IMR-90 (cell line): Measurements from ENCODE around the gene CMTM8. TPM values are rescaled to one million over a fixed set of nuclear protein-coding genes. Genes with fewer than 3 reads are reported as not detected.

Experiments used
- ATAC-seq: fragments of 200-7000 bp; cut with Tn5 transposase; 2 replicates; pipeline ENCODE4 v1.9.1; 2020; ENCODE audit warnings: low read depth, mild to moderate bottlenecking, moderate library complexity
- BruUV-seq: library from RNA; stranded (reverse); fragments of 400-500 nt; replicated peaks from 2 replicates; lab custom pipeline; 2021; lab: Mats Ljungman, UMichigan
- CTCF ChIA-PET: fragments of 300-600 bp; formaldehyde crosslinking; extraction: SDS; loops from one replicate; lab custom pipeline; 2021; ENCODE audit warnings: antibody characterized with exemption; lab: Yijun Ruan, JAX
- POLR2A ChIA-PET: fragments of 300-600 bp; sonication (Branson Sonifier 250); formaldehyde crosslinking; loops from one replicate; lab custom pipeline; 2022; ENCODE audit warnings: antibody characterized with exemption; ENCODE audit not compliant: unreplicated experiment; lab: Charles Lee
- DNase-seq: peaks from one replicate; pipeline ENCODE4 v3.0.0; 2013
- H2AFZ ChIP-seq: replicated peaks from 2 replicates; pipeline ENCODE3; 2013; ENCODE audit warnings: low read length, mild to moderate bottlenecking; ENCODE audit not compliant: poor library complexity
- H2AK5ac ChIP-seq: 2 replicates; pipeline ENCODE4 v1.6.1; 2013; ENCODE audit warnings: low read depth, low read length, inconsistent platforms
- H2AK9ac ChIP-seq: replicated peaks from 2 replicates; pipeline ENCODE3; 2013; ENCODE audit warnings: mild to moderate bottlenecking, low read depth, low read length, moderate library complexity; ENCODE audit not compliant: poor library complexity
- H2BK120ac ChIP-seq: 2 replicates; pipeline ENCODE4 v1.6.1; 2013; ENCODE audit warnings: low read depth, low read length, inconsistent platforms
- H2BK15ac ChIP-seq: 3 replicates; pipeline ENCODE4 v1.6.1; 2013; ENCODE audit warnings: low read depth, low read length, inconsistent platforms
- H2BK20ac ChIP-seq: 2 replicates; pipeline ENCODE4 v1.6.1; 2013; ENCODE audit warnings: low read depth, mild to moderate bottlenecking, inconsistent platforms, low read length, moderate library complexity
- H2BK5ac ChIP-seq: 2 replicates; pipeline ENCODE4 v1.6.1; 2013; ENCODE audit warnings: mild to moderate bottlenecking, low read depth, low read length, inconsistent platforms; ENCODE audit not compliant: poor library complexity, severe bottlenecking
- H3K14ac ChIP-seq: replicated peaks from 2 replicates; pipeline ENCODE4 v1.6.1; 2013; ENCODE audit warnings: low read depth, low read length, inconsistent platforms
- H3K18ac ChIP-seq: 2 replicates; pipeline ENCODE4 v1.6.1; 2013; ENCODE audit warnings: low read depth, low read length, control low read depth
- H3K23ac ChIP-seq: 2 replicates; pipeline ENCODE4 v1.6.1; 2013; ENCODE audit warnings: low read depth, low read length, inconsistent platforms
- H3K27ac ChIP-seq: 2 replicates; pipeline ENCODE4 v1.5.1; 2013; ENCODE audit warnings: mild to moderate bottlenecking, control low read depth, low read length; ENCODE audit not compliant: insufficient read depth
- H3K27me3 ChIP-seq: 2 replicates; pipeline ENCODE4 v1.6.1; 2013; ENCODE audit warnings: low read length; ENCODE audit not compliant: control insufficient read depth, insufficient read depth
- H3K36me3 ChIP-seq: 2 replicates; pipeline ENCODE4 v1.6.1; 2013; ENCODE audit warnings: low read length, mixed read lengths; ENCODE audit not compliant: control insufficient read depth, insufficient read depth
- H3K4ac ChIP-seq: 2 replicates; pipeline ENCODE4 v1.6.1; 2013; ENCODE audit warnings: low read depth, low read length, inconsistent platforms
- H3K4me1 ChIP-seq: 2 replicates; pipeline ENCODE4 v1.6.1; 2013; ENCODE audit warnings: low read length, mixed read lengths; ENCODE audit not compliant: control insufficient read depth, insufficient read depth
- H3K4me2 ChIP-seq: 2 replicates; pipeline ENCODE4 v1.6.1; 2013; ENCODE audit warnings: low read depth, mild to moderate bottlenecking, control low read depth, low read length, moderate library complexity
- H3K4me3 ChIP-seq: 2 replicates; pipeline ENCODE4 v1.5.1; 2013; ENCODE audit warnings: low read depth, mild to moderate bottlenecking, control low read depth, low read length, moderate library complexity; ENCODE audit not compliant: insufficient read depth
- H3K56ac ChIP-seq: 2 replicates; pipeline ENCODE4 v1.6.1; 2013; ENCODE audit warnings: low read length, inconsistent platforms; ENCODE audit not compliant: insufficient read depth; ENCODE audit errors: extremely low read depth
- H3K79me1 ChIP-seq, 2 experiments: 2 replicates each; pipeline ENCODE4 v1.6.1; 2013; ENCODE audit warnings: low read length in 2 of 2, inconsistent platforms in 1 of 2, low read depth in 1 of 2
- H3K9ac ChIP-seq: 2 replicates; pipeline ENCODE4 v1.6.1; 2013; ENCODE audit warnings: low read depth, low read length, control low read depth
- H3K9me1 ChIP-seq: 2 replicates; pipeline ENCODE4 v1.6.1; 2013; ENCODE audit warnings: low read length, inconsistent platforms; ENCODE audit not compliant: insufficient read depth
- H3K9me3 ChIP-seq: 2 replicates; pipeline ENCODE4 v1.6.1; 2013; ENCODE audit warnings: low read length; ENCODE audit not compliant: control insufficient read depth, insufficient read depth
- H4K20me1 ChIP-seq: 2 replicates; pipeline ENCODE4 v1.6.1; 2013; ENCODE audit warnings: low read length, inconsistent platforms; ENCODE audit not compliant: insufficient read depth
- H4K5ac ChIP-seq: 2 replicates; pipeline ENCODE4 v1.6.1; 2013; ENCODE audit warnings: mild to moderate bottlenecking, low read depth, low read length, control low read depth
- H4K8ac ChIP-seq, 2 experiments: 2 replicates each; pipeline ENCODE4 v1.6.1; 2013; ENCODE audit warnings: low read depth in 2 of 2, low read length in 2 of 2, control low read depth in 1 of 2, inconsistent platforms in 1 of 2
- H4K91ac ChIP-seq: 2 replicates; pipeline ENCODE4 v1.6.1; 2013; ENCODE audit warnings: low read depth, low read length, inconsistent platforms; ENCODE audit not compliant: insufficient read depth
- FOS ChIP-seq: fragments of 150-350 bp; IDR thresholded peaks from 2 replicates; pipeline ENCODE4 v1.6.1; 2016; ENCODE audit warnings: low read depth, low read length
- MAFK ChIP-seq: IDR thresholded peaks from 2 replicates; pipeline ENCODE4 v1.6.1; 2012; ENCODE audit warnings: low read depth, low read length, improper control_type of control experiment
- MAZ ChIP-seq: IDR thresholded peaks from 2 replicates; pipeline ENCODE4 v1.6.1; 2012; ENCODE audit warnings: low read depth, mild to moderate bottlenecking, low read length, improper control_type of control experiment, moderate library complexity, borderline replicate concordance
- RAD21 ChIP-seq: IDR thresholded peaks from 2 replicates; pipeline ENCODE4 v1.6.1; 2012; ENCODE audit warnings: low read length, improper control_type of control experiment
- RFX5 ChIP-seq: IDR thresholded peaks from 2 replicates; pipeline ENCODE4 v1.8.0; 2012; ENCODE audit warnings: low read depth, mild to moderate bottlenecking, low read length, moderate library complexity
- USF2 ChIP-seq: fragments of 150-350 bp; IDR thresholded peaks from 2 replicates; pipeline ENCODE4 v1.6.1; 2017; ENCODE audit warnings: mild to moderate bottlenecking, antibody characterized with exemption, low read length, low read depth
- WGBS, 2 experiments: methylation state at CpG; one replicate each; pipeline versions ENCODE4 v1.1.5 to v1.1.7; 2013; ENCODE audit warnings: missing lambda C conversion rate in 2 of 2; ENCODE audit not compliant: insufficient read length in 1 of 2; ENCODE audit errors: extremely low coverage in 2 of 2; 5-methylcytosine and 5-hydroxymethylcytosine counted together
- dilution Hi-C: fragments of 300-500 bp; cut with HindIII; formaldehyde crosslinking; loops from one replicate; pipeline ENCODE4 v1.14.3; 2018; ENCODE audit warnings: low sequenced_read_pairs; ENCODE audit not compliant: unreplicated experiment
- in situ Hi-C: fragments of 300-500 bp; cut with MboI; formaldehyde crosslinking; loops from 3 replicates; pipeline ENCODE4 v1.14.3; 2019; ENCODE audit warnings: low sequenced_read_pairs, inconsistent platforms, mixed read lengths
- intact Hi-C: fragments of 100-400 bp; cut with micrococcal nuclease; formaldehyde crosslinking; loops from 2 replicates; pipeline ENCODE4 v1.10.0; 2022
- polyA plus RNA-seq, 3 experiments: library from polyadenylated mRNA; depleted of rRNA; stranded (reverse); fragments of >200 nt; gene quantifications; 2 replicates each; pipeline ENCODE4 v1.2.3, GENCODE V29; 2012; ENCODE audit warnings: low replicate concordance in 1 of 3
- total RNA-seq: library from RNA; depleted of rRNA; stranded (reverse); fragments of >200 nt; gene quantifications from 2 replicates; pipeline ENCODE4 v1.2.3, GENCODE V29; 2012
- TF ChIP-seq, protein P1 (sequence below): fragments of 150-350 bp; IDR thresholded peaks from 2 replicates; pipeline ENCODE4 v1.6.1; 2016; ENCODE audit warnings: low read depth, mild to moderate bottlenecking, low read length, moderate library complexity, borderline replicate concordance

The CMTM8 gene
- total and polyA plus RNA-seq, 2 of the 4 experiments (the other 2 are of a cell fraction), result 0.15 TPM; not detected in 1

DNA sequence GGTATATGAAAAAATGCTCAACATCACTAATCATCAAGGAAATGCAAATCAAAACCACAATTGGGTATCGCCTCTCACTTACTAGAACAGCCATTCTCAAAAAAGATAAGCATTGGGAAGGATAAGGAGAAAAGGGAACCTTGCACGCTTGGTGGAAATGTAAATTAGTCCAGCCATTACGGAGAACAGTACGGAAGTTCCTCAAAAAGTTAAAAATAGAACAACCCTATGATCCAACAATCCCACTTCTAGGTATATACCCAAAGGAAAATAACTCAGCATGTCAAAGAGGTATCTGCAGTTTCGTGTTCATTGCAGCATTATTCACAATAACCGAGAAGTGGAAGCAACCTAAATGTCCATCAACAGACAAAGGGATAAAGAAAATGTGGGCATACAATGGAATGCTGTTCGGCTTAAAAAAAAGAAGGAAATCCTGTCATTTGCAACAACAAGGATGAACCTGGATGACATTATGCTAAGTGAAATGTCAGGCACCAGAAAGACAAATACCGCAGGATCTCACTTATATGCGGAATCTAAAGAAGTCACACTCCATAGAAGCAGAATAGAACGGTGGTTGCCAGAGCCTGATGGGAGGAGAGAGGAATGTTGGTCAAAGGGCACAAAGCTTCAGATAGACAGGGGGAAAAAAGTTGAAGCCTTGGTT, 141.5 kb downstream of the CMTM8 start:
- Histone ChIP-seq H3K4ac (no peak overlapping the region), H3K14ac (no peak overlapping the region), H2BK5ac (no peak overlapping the region), H4K5ac (no peak overlapping the region), H2BK120ac (no peak overlapping the region), H4K91ac (no peak overlapping the region), H2BK15ac (no peak overlapping the region), H3K27me3 (peaks cover 34% of the 10 kb centered on the region), H2BK20ac (no peak overlapping the region), H3K4me1 (no peaks in the 10 kb centered on the region; the same call in 1 of the 2 replicates), H2AK5ac (no peak overlapping the region), H2AFZ (no peak overlapping the region), H3K9me1 (no peaks in the 10 kb centered on the region), H4K20me1 (no peaks in the 10 kb centered on the region), H3K4me2 (no peak overlapping the region), H3K56ac (no peak overlapping the region), H3K9me3 (peaks cover 4% of the 10 kb centered on the region), H3K79me1 (no peaks in the 10 kb centered on the region), H3K36me3 (no peaks in the 10 kb centered on the region), H3K9ac (no peak overlapping the region), H2AK9ac (no peak overlapping the region), H3K18ac (no peak overlapping the region), H4K8ac (no peak overlapping the region), H3K23ac (no peak overlapping the region), H3K27ac (no peak overlapping the region), H3K4me3 (no peak overlapping the region)
- ATAC-seq (no peak), DNase-seq (no peak)
- intact Hi-C loops, result loop anchor here (5.0 kb wide), 1 partner anchor 287 kb away; no protein-coding TSS in a partner anchor
- dilution Hi-C loops, result no loop called here
- WGBS, 2 experiments, result no CpG with 5 or more reads among the region's 10 CpGs
- BruUV-seq, result no TSS peak
- TF ChIP-seq MAFK (no peak), USF2 (no peak), RFX5 (no peak), RAD21 (no peak), MAZ (no peak), FOS (no peak)
- TF ChIP-seq, protein P1, sequence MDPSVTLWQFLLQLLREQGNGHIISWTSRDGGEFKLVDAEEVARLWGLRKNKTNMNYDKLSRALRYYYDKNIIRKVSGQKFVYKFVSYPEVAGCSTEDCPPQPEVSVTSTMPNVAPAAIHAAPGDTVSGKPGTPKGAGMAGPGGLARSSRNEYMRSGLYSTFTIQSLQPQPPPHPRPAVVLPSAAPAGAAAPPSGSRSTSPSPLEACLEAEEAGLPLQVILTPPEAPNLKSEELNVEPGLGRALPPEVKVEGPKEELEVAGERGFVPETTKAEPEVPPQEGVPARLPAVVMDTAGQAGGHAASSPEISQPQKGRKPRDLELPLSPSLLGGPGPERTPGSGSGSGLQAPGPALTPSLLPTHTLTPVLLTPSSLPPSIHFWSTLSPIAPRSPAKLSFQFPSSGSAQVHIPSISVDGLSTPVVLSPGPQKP, result no peak
- in situ Hi-C loops, result loop anchor here (25.0 kb wide), 1 partner anchor 282 kb away; no protein-coding TSS in a partner anchor
- POLR2A ChIA-PET, result no interaction called here
- CTCF ChIA-PET, result no interaction called here
